CD14-positive monocyte (primary cell): Measurements from ENCODE around the gene IL31. TPM values are rescaled to one million over a fixed set of nuclear protein-coding genes. Genes with fewer than 3 reads are reported as not detected.

Source experiments
- DNase-seq, 3 donors: peaks; one replicate each; pipeline ENCODE4 v3.0.0-alpha.2; 2011 to 2022
- H2AFZ ChIP-seq: 2 replicates; pipeline ENCODE4 v1.6.0; 2012; ENCODE audit warnings: mild to moderate bottlenecking, low read depth, low read length, inconsistent platforms; ENCODE audit not compliant: insufficient read depth, poor library complexity, severe bottlenecking
- H3K27ac ChIP-seq, 2 donors: 1 replicate in 1 of 2; 2 replicates in 1 of 2; pipeline ENCODE4 v1.5.1; 2012 to 2013; ENCODE audit warnings: low read length in 2 of 2, control low read depth in 1 of 2, inconsistent platforms in 1 of 2, low read depth in 1 of 2, mild to moderate bottlenecking in 1 of 2
- H3K27me3 ChIP-seq, 2 donors: one replicate each; pipeline versions ENCODE4 v1.6.0 to v1.6.1; 2011 to 2013; ENCODE audit warnings: low read length in 2 of 2; ENCODE audit not compliant: control insufficient read depth in 2 of 2, insufficient read depth in 2 of 2
- H3K36me3 ChIP-seq, 2 donors: replicated peaks in 1 of 2; 1 replicate in 1 of 2; 2 replicates in 1 of 2; pipeline versions ENCODE4 v1.5.1 to v1.6.1; 2012 to 2013; ENCODE audit warnings: low read length in 2 of 2, control low read depth in 1 of 2, inconsistent platforms in 1 of 2, mild to moderate bottlenecking in 1 of 2; ENCODE audit not compliant: insufficient read depth in 2 of 2, control insufficient read depth in 1 of 2
- H3K4me1 ChIP-seq, 2 donors: 1 replicate in 1 of 2; 2 replicates in 1 of 2; pipeline versions ENCODE4 v1.5.1 to v1.6.1; 2012 to 2013; ENCODE audit warnings: low read length in 2 of 2, control low read depth in 1 of 2, inconsistent platforms in 1 of 2, mild to moderate bottlenecking in 1 of 2, moderate library complexity in 1 of 2; ENCODE audit not compliant: insufficient read depth in 2 of 2, control insufficient read depth in 1 of 2
- H3K4me2 ChIP-seq: replicated peaks from 2 replicates; pipeline ENCODE3; 2012; ENCODE audit warnings: low read length, moderate library complexity, mild to moderate bottlenecking; ENCODE audit not compliant: poor library complexity, severe bottlenecking; ENCODE audit errors: extremely low read depth
- H3K4me3 ChIP-seq, 3 experiments: fragments of 200-600 bp in 1 of 3; sonication (generic) in 1 of 3; replicated peaks in 1 of 3; 1 replicate in 2 of 3; 2 replicates in 1 of 3; pipeline ENCODE4 v1.5.1; 2011 to 2013; ENCODE audit warnings: low read length in 3 of 3, mild to moderate bottlenecking in 3 of 3, control low read depth in 2 of 3, low read depth in 2 of 3, inconsistent platforms in 1 of 3, moderate library complexity in 1 of 3
- H3K79me2 ChIP-seq: 2 replicates; pipeline ENCODE4 v1.6.0; 2012; ENCODE audit warnings: mild to moderate bottlenecking, control low read depth, inconsistent platforms, low read length, moderate library complexity; ENCODE audit not compliant: insufficient read depth
- H3K9ac ChIP-seq: 2 replicates; pipeline ENCODE4 v1.6.0; 2017; ENCODE audit warnings: low read length, mild to moderate bottlenecking; ENCODE audit not compliant: insufficient read depth, poor library complexity, severe bottlenecking
- H3K9me3 ChIP-seq, 2 donors: replicated peaks in 1 of 2; 1 replicate in 1 of 2; 2 replicates in 1 of 2; pipeline versions ENCODE4 v1.5.1 to v1.6.1; 2012 to 2013; ENCODE audit warnings: low read length in 2 of 2, control low read depth in 1 of 2; ENCODE audit not compliant: control insufficient read depth in 1 of 2, insufficient read depth in 1 of 2
- H4K20me1 ChIP-seq: 2 replicates; pipeline ENCODE4 v1.6.0; 2012; ENCODE audit warnings: mild to moderate bottlenecking, low read length, control low read depth, moderate library complexity; ENCODE audit not compliant: insufficient read depth
- H3K27ac Mint-ChIP-seq, 7 donors: one replicate each; pipeline ENCODE4 v1.8.0; 2020; ENCODE audit warnings: mild to moderate bottlenecking in 7 of 7, mixed read lengths in 7 of 7, moderate library complexity in 6 of 7, inconsistent platforms in 2 of 7
- H3K27me3 Mint-ChIP-seq, 3 donors: one replicate each; pipeline ENCODE4 v1.8.0; 2021 to 2022; ENCODE audit warnings: low read depth in 3 of 3, mild to moderate bottlenecking in 3 of 3, mixed read lengths in 3 of 3, moderate library complexity in 3 of 3, inconsistent platforms in 1 of 3
- H3K36me3 Mint-ChIP-seq, 2 donors: one replicate each; pipeline ENCODE4 v1.8.0; 2020; ENCODE audit warnings: mixed read lengths in 2 of 2, inconsistent platforms in 1 of 2, mild to moderate bottlenecking in 1 of 2
- H3K4me1 Mint-ChIP-seq: one replicate; pipeline ENCODE4 v1.8.0; 2020; ENCODE audit warnings: mild to moderate bottlenecking, mixed read lengths
- H3K4me3 Mint-ChIP-seq, 2 donors: one replicate each; pipeline ENCODE4 v1.8.0; 2020; ENCODE audit warnings: mild to moderate bottlenecking in 2 of 2, mixed read lengths in 2 of 2, moderate library complexity in 1 of 2
- H3K9me3 Mint-ChIP-seq, 7 donors: one replicate each; pipeline ENCODE4 v1.8.0; 2020 to 2022; ENCODE audit warnings: mixed read lengths in 7 of 7, mild to moderate bottlenecking in 6 of 7, moderate library complexity in 6 of 7, inconsistent platforms in 2 of 7
- CTCF ChIP-seq: fragments of 200-600 bp; IDR thresholded peaks from one replicate; pipeline ENCODE4 v1.8.0; 2022; ENCODE audit warnings: antibody characterized with exemption, mild to moderate bottlenecking
- WGBS: methylation state at CpG from one replicate; pipeline ENCODE4 v1.1.5; 2013; ENCODE audit warnings: missing lambda C conversion rate; ENCODE audit not compliant: insufficient coverage; 5-methylcytosine and 5-hydroxymethylcytosine counted together
- intact Hi-C, 2 donors: fragments of 100-400 bp; cut with micrococcal nuclease; formaldehyde crosslinking; loops; one replicate each; pipeline versions ENCODE4 v1.15.0 to v1.15.1; 2023
- polyA plus RNA-seq, 3 donors: library from polyadenylated mRNA; depleted of rRNA in 1 of 3; unstranded in 2 of 3; stranded (reverse) in 1 of 3; fragments of 300-500 nt in 2 of 3; fragments of >200 nt in 1 of 3; fragmentation: Illumina TruSeq in 2 of 3; gene quantifications; 1 replicate in 2 of 3; 2 replicates in 1 of 3; pipeline ENCODE4 v1.2.3, GENCODE V29; 2012 to 2021

Gene IL31
- polyA plus RNA-seq, 3 donors: not detected

- peaks cover 37% of the 10 kb centered on the region for H4K20me1 ChIP-seq
- H3K4me3 ChIP-seq: no peak overlapping the region
- intact Hi-C loops: no loop called here
- H2AFZ ChIP-seq: no peak overlapping the region
- no peaks in the 10 kb centered on the region for H3K4me1 ChIP-seq
- no peak overlapping the region for H3K4me2 ChIP-seq
- no peaks in the 10 kb centered on the region for H3K27me3 ChIP-seq
- WGBS: 100% methylated on average over 3 of the region's 8 CpGs
- H3K27me3 Mint-ChIP-seq: no peaks in the 10 kb centered on the region
- no peak overlapping the region for H3K9ac ChIP-seq
- no peak overlapping the region for H3K4me3 Mint-ChIP-seq
- no peaks in the 10 kb centered on the region for H3K9me3 Mint-ChIP-seq
- H3K36me3 ChIP-seq: peaks cover 89 to 93% of the 10 kb centered on the region in 2 donors
- peaks cover 65 to 91% of the 10 kb centered on the region in 2 donors for H3K36me3 Mint-ChIP-seq
- no peaks in the 10 kb centered on the region for H3K79me2 ChIP-seq
- no peaks in the 10 kb centered on the region for H3K4me1 Mint-ChIP-seq
- H3K27ac Mint-ChIP-seq: no peak overlapping the region
- H3K9me3 ChIP-seq: no peaks in the 10 kb centered on the region
- no peak for DNase-seq
- TF ChIP-seq CTCF: no peak
- H3K27ac ChIP-seq: no peak overlapping the region
Observed at GRCh38 chr12:122139941-122140340, 34.1 kb downstream of the IL31 start.

GRCh38 chr12:122139266-122139665 lies 34.8 kb downstream of the IL31 start:
- Histone ChIP-seq H3K79me2 (no peaks in the 10 kb centered on the region), H4K20me1 (peaks cover 32% of the 10 kb centered on the region), H3K9me3 (no peaks in the 10 kb centered on the region), H2AFZ (no peak overlapping the region), H3K36me3 (peaks cover 89 to 96% of the 10 kb centered on the region in 2 donors), H3K27ac (no peak overlapping the region), H3K27me3 (no peaks in the 10 kb centered on the region), H3K9ac (no peak overlapping the region), H3K4me3 (no peak overlapping the region), H3K4me1 (no peaks in the 10 kb centered on the region), H3K4me2 (no peak overlapping the region)
- Mint-ChIP-seq H3K36me3 (peaks cover 68 to 98% of the 10 kb centered on the region in 2 donors), H3K4me3 (no peak overlapping the region), H3K27ac (no peak overlapping the region), H3K4me1 (no peaks in the 10 kb centered on the region), H3K9me3 (no peaks in the 10 kb centered on the region), H3K27me3 (no peaks in the 10 kb centered on the region)
- intact Hi-C loops: no loop called here
- DNase-seq: no peak
- TF ChIP-seq CTCF: no peak
- 94% methylated on average over 8 of the region's 15 CpGs for WGBS
